Measurements from ENCODE around the gene SUN1.
"Not testable (repeated sequence)": the region's sequence is repeated elsewhere in the genome, so short reads cannot be mapped to it uniquely, and the experiment has no call there.

SUN1 gene

GRCh38 chr7:794671-795329 lies 37.5 kb upstream of the SUN1 start:
- H3K27ac ChIP-seq, result no peak overlapping the region
- no peak overlapping the region for H3K4me3 ChIP-seq
- H3K36me3 ChIP-seq, result no peaks in the 10 kb centered on the region
- H3K9me3 ChIP-seq, result no peaks in the 10 kb centered on the region
- no peaks in the 10 kb centered on the region for H3K27me3 ChIP-seq
- intact Hi-C loops (cut with DNase I; ENCODE audit: low total_unique reads), result no loop called here
- DNase-seq, result no peak
- TF ChIP-seq CTCF (IDR thresholded peaks at IDR 0.05), result no peak
- peaks cover 0 to 31% (median 11%) of the 10 kb centered on the region in 4 donors for H3K4me1 ChIP-seq

GRCh38 chr7:796434-797169 lies 35.7 kb upstream of the SUN1 start:
- intact Hi-C loops (cut with DNase I; ENCODE audit: low total_unique reads); H3K4me3 ChIP-seq; H3K36me3 ChIP-seq; H3K9me3 ChIP-seq; DNase-seq; H3K27me3 ChIP-seq: not testable (repeated sequence)
- peaks cover 0 to 49% (median 22%) of the 10 kb centered on the region in 4 donors for H3K4me1 ChIP-seq
- H3K27ac ChIP-seq, result peak overlapping the region; percentile 77 to 85

GRCh38 chr7:798921-799470 lies 33.3 kb upstream of the SUN1 start:
- Histone ChIP-seq H3K9me3 (no peaks in the 10 kb centered on the region), H3K27ac (peak overlapping the region; percentile 77 to 85), H3K4me1 (peaks cover 0 to 66% (median 34%) of the 10 kb centered on the region in 4 donors), H3K4me3 (no peak overlapping the region), H3K36me3 (no peaks in the 10 kb centered on the region), H3K27me3 (no peaks in the 10 kb centered on the region)
- intact Hi-C loops (cut with DNase I; ENCODE audit: low total_unique reads), result no loop called here
- TF ChIP-seq CTCF (IDR thresholded peaks at IDR 0.05), result no peak
- no peak for DNase-seq

GRCh38 chr7:800692-801091 lies 31.6 kb upstream of the SUN1 start:
- no peaks in the 10 kb centered on the region for H3K36me3 ChIP-seq
- no peaks in the 10 kb centered on the region for H3K9me3 ChIP-seq
- no peaks in the 10 kb centered on the region for H3K27me3 ChIP-seq
- H3K27ac ChIP-seq, result peak overlapping the region; percentile 77 to 85
- no peak for TF ChIP-seq CTCF (IDR thresholded peaks at IDR 0.05)
- no peak overlapping the region for H3K4me3 ChIP-seq
- H3K4me1 ChIP-seq, result peaks cover 0 to 77% (median 34%) of the 10 kb centered on the region in 4 donors
- intact Hi-C loops (cut with DNase I; ENCODE audit: low total_unique reads), result no loop called here
- DNase-seq, result no peak

- H3K27me3 ChIP-seq; intact Hi-C loops (cut with DNase I; ENCODE audit: low total_unique reads); H3K9me3 ChIP-seq; H3K4me3 ChIP-seq; H3K36me3 ChIP-seq: not testable (repeated sequence)
- H3K4me1 ChIP-seq, result peaks cover 0 to 77% (median 34%) of the 10 kb centered on the region in 4 donors
- peak overlapping the region; percentile 77 to 85 for H3K27ac ChIP-seq
- peak in 1 of 2 donors; percentile 48 for DNase-seq
Measured at GRCh38 chr7:801351-801750, 30.9 kb upstream of the SUN1 start.

- intact Hi-C loops (cut with DNase I; ENCODE audit: low total_unique reads), result no loop called here
- Histone ChIP-seq H3K36me3 (no peaks in the 10 kb centered on the region), H3K9me3 (no peaks in the 10 kb centered on the region), H3K4me1 (peaks cover 0 to 74% (median 33%) of the 10 kb centered on the region in 4 donors), H3K4me3 (peak overlapping the region; percentile 15 to 41), H3K27me3 (no peaks in the 10 kb centered on the region), H3K27ac (peak overlapping the region; percentile 77 to 85)
- TF ChIP-seq CTCF (IDR thresholded peaks at IDR 0.05), result no peak
- peak; percentile 70 to 92 for DNase-seq
Measured at GRCh38 chr7:801940-802381, 30.3 kb upstream of the SUN1 start.
